Osteoblast (primary cell): Measurements from ENCODE around the gene MLLT6. TPM values are rescaled to one million over a fixed set of nuclear protein-coding genes. Genes with fewer than 3 reads are reported as not detected.
A peak's percentile ranks its signal among the peaks of the same experiment; 100 is the strongest.

Experiments
- DNase-seq: peaks from one replicate; pipeline ENCODE4 v3.0.0; 2011; ENCODE audit warnings: low spot score, mixed read lengths; ENCODE audit not compliant: insufficient read length; ENCODE audit errors: missing footprints
- H2AFZ ChIP-seq: 2 replicates; pipeline ENCODE4 v1.6.0; 2011; ENCODE audit warnings: mild to moderate bottlenecking, low read length
- H3K27ac ChIP-seq: 2 replicates; pipeline ENCODE4 v1.5.1; 2011; ENCODE audit warnings: mild to moderate bottlenecking, low read depth, low read length, moderate library complexity
- H3K27me3 ChIP-seq: 2 replicates; pipeline ENCODE4 v1.6.0; 2012; ENCODE audit warnings: mild to moderate bottlenecking, control low read depth, inconsistent platforms, low read length, moderate library complexity; ENCODE audit not compliant: insufficient read depth
- H3K36me3 ChIP-seq: 2 replicates; pipeline ENCODE4 v1.5.1; 2011; ENCODE audit warnings: mild to moderate bottlenecking, low read length, control low read depth, moderate library complexity; ENCODE audit not compliant: insufficient read depth
- H3K4me1 ChIP-seq: 2 replicates; pipeline ENCODE4 v1.5.1; 2011; ENCODE audit warnings: mild to moderate bottlenecking, low read length, control low read depth, moderate library complexity; ENCODE audit not compliant: insufficient read depth
- H3K4me2 ChIP-seq: 2 replicates; pipeline ENCODE4 v1.6.0; 2011; ENCODE audit warnings: mild to moderate bottlenecking, low read length; ENCODE audit not compliant: insufficient read depth
- H3K4me3 ChIP-seq: fragments of 200-600 bp; sonication (generic); 3 replicates; pipeline ENCODE4 v1.5.1; 2012; ENCODE audit warnings: mild to moderate bottlenecking, low read length, inconsistent platforms; ENCODE audit not compliant: insufficient read depth
- H3K79me2 ChIP-seq: 2 replicates; pipeline ENCODE4 v1.6.0; 2012; ENCODE audit warnings: mild to moderate bottlenecking, low read length, control low read depth, inconsistent platforms; ENCODE audit not compliant: insufficient read depth
- H3K9me3 ChIP-seq: 2 replicates; pipeline ENCODE4 v1.5.1; 2011; ENCODE audit warnings: low read depth, low read length, control low read depth
- H4K20me1 ChIP-seq: 2 replicates; pipeline ENCODE4 v1.6.0; 2012; ENCODE audit warnings: mild to moderate bottlenecking, low read length, control low read depth; ENCODE audit not compliant: insufficient read depth
- CTCF ChIP-seq: IDR thresholded peaks from 2 replicates; pipeline ENCODE4 v1.5.1; 2011; ENCODE audit warnings: mild to moderate bottlenecking, low read depth, low read length, moderate library complexity; ENCODE audit errors: extremely low read depth
- total RNA-seq: library from RNA; depleted of rRNA; stranded (reverse); fragments of >200 nt; gene quantifications from 2 replicates; pipeline ENCODE4 v1.2.3, GENCODE V29; 2012

Gene MLLT6
- total RNA-seq, 1 donor, result 33.3 TPM

- no peak overlapping the region for H2AFZ ChIP-seq
- no peak for TF ChIP-seq CTCF
- H3K27me3 ChIP-seq, result no peaks in the 10 kb centered on the region
- no peak overlapping the region for H3K4me3 ChIP-seq
- H3K79me2 ChIP-seq, result peaks cover 7% of the 10 kb centered on the region
- H3K9me3 ChIP-seq, result no peaks in the 10 kb centered on the region
- H4K20me1 ChIP-seq, result peaks cover 27% of the 10 kb centered on the region
- peak; percentile 72 for DNase-seq
- no peak overlapping the region for H3K27ac ChIP-seq
- H3K4me2 ChIP-seq, result no peak overlapping the region
- H3K4me1 ChIP-seq, result peaks cover 1% of the 10 kb centered on the region
- peaks cover 54% of the 10 kb centered on the region for H3K36me3 ChIP-seq
Observed at GRCh38 chr17:38711792-38712571, 6.9 kb downstream of the MLLT6 start.

DNA sequence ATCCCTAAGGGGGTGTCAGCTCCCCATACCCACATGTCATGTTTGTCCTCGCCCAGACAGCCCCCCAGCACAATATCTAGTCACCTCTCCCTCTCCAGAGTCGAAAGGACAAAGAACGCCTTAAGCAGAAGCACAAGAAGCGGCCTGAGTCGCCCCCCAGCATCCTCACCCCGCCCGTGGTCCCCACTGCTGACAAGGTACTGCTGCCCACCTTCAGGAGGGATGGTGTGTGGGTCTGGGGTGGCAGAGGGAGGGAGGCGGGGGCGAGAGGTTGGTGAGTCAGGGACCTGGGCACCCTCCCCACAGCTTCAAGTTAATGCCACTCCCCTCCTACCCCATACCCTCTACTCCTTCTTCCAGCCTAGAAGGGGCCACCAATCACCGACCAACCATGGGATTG is 7.5 kb downstream of the MLLT6 start:
- H3K36me3 ChIP-seq, result peaks cover 58% of the 10 kb centered on the region
- no peak for TF ChIP-seq CTCF

GRCh38 chr17:38713456-38714075 is 8.5 kb downstream of the MLLT6 start:
- Histone ChIP-seq H3K4me1 (no peaks in the 10 kb centered on the region), H3K36me3 (peaks cover 53% of the 10 kb centered on the region), H4K20me1 (peaks cover 12% of the 10 kb centered on the region), H3K4me2 (no peak overlapping the region), H3K9me3 (no peaks in the 10 kb centered on the region), H3K27me3 (no peaks in the 10 kb centered on the region), H2AFZ (no peak overlapping the region), H3K27ac (no peak overlapping the region), H3K4me3 (no peak overlapping the region), H3K79me2 (no peaks in the 10 kb centered on the region)
- peak; percentile 52 for DNase-seq
- TF ChIP-seq CTCF, result no peak

More for the DNA sequence above, 7.5 kb downstream of the MLLT6 start:
- H4K20me1 ChIP-seq, result peaks cover 21% of the 10 kb centered on the region
- peaks cover 4% of the 10 kb centered on the region for H3K79me2 ChIP-seq
- H3K4me3 ChIP-seq, result no peak overlapping the region
- no peaks in the 10 kb centered on the region for H3K4me1 ChIP-seq
- no peak overlapping the region for H3K4me2 ChIP-seq
- DNase-seq, result peak; percentile 58
- no peaks in the 10 kb centered on the region for H3K27me3 ChIP-seq
- H2AFZ ChIP-seq, result no peak overlapping the region
- H3K27ac ChIP-seq, result no peak overlapping the region
- H3K9me3 ChIP-seq, result no peaks in the 10 kb centered on the region

- peak; percentile 29 for DNase-seq
- Histone ChIP-seq H3K27me3 (no peaks in the 10 kb centered on the region), H3K27ac (no peak overlapping the region), H3K4me2 (no peak overlapping the region), H3K79me2 (no peaks in the 10 kb centered on the region), H3K9me3 (no peaks in the 10 kb centered on the region), H3K4me1 (no peaks in the 10 kb centered on the region), H3K36me3 (peaks cover 48% of the 10 kb centered on the region), H4K20me1 (peaks cover under 1% of the 10 kb centered on the region), H2AFZ (no peak overlapping the region), H3K4me3 (no peak overlapping the region)
- TF ChIP-seq CTCF, result no peak
Observed at GRCh38 chr17:38715216-38715943, 10.3 kb downstream of the MLLT6 start.
